ENCODE results near the gene ZFYVE1. TPM values are rescaled to one million over a fixed set of nuclear protein-coding genes. Genes with fewer than 3 reads are reported as not detected.
A peak's percentile ranks its signal among the peaks of the same experiment; 100 is the strongest.
"Not testable (repeated sequence)": the region's sequence is repeated elsewhere in the genome, so short reads cannot be mapped to it uniquely, and the experiment has no call there.

Gene ZFYVE1
- total RNA-seq, 2 donors from 2014 or later, result 6.5 to 16.8 TPM

DNA sequence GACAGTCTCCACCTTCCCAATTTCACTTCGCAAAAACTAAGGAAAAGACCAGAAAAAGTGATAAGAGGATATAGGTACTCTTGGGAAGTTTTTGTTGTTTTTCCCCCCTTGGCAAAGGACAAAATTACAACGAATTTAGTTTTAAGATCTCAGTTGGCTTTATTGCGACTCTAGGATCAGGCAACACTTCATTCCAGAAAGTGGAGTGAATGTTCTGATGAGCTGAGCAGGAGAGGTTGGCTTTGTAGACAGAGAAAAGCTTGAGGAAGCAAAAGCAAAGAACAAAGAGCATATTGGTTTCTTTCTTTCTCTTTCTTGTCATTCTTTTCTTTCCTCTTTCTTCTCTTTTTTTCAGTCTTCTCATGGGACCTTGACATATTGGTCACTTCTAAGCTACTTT lies 640 bp upstream of the ZFYVE1 start:
- no peak for DNase-seq
- WGBS, 2 donors, result 32 to 37% methylated on average over 3 of the region's 3 CpGs
- Histone ChIP-seq H3K27me3 (no peaks in the 10 kb centered on the region), H3K27ac (no peak overlapping the region), H3K4me1 (peaks cover 18% of the 10 kb centered on the region), H3K9me3 (no peaks in the 10 kb centered on the region), H3K36me3 (replicated peaks in 1 of 2; ENCODE audit: insufficient read depth in 1 of 2, low read depth in 2 of 2) (no peaks in the 10 kb centered on the region), H3K4me3 (peak overlapping the region in 1 of 2 donors; percentile 94)
- no peak for TF ChIP-seq POLR2A (IDR thresholded peaks at IDR 0.05)
- TF ChIP-seq, protein P1, sequence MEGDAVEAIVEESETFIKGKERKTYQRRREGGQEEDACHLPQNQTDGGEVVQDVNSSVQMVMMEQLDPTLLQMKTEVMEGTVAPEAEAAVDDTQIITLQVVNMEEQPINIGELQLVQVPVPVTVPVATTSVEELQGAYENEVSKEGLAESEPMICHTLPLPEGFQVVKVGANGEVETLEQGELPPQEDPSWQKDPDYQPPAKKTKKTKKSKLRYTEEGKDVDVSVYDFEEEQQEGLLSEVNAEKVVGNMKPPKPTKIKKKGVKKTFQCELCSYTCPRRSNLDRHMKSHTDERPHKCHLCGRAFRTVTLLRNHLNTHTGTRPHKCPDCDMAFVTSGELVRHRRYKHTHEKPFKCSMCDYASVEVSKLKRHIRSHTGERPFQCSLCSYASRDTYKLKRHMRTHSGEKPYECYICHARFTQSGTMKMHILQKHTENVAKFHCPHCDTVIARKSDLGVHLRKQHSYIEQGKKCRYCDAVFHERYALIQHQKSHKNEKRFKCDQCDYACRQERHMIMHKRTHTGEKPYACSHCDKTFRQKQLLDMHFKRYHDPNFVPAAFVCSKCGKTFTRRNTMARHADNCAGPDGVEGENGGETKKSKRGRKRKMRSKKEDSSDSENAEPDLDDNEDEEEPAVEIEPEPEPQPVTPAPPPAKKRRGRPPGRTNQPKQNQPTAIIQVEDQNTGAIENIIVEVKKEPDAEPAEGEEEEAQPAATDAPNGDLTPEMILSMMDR (IDR thresholded peaks at IDR 0.05), result no peak
- intact Hi-C loops (cut with DNase I), result no loop called here
- no peak for ATAC-seq

DNA sequence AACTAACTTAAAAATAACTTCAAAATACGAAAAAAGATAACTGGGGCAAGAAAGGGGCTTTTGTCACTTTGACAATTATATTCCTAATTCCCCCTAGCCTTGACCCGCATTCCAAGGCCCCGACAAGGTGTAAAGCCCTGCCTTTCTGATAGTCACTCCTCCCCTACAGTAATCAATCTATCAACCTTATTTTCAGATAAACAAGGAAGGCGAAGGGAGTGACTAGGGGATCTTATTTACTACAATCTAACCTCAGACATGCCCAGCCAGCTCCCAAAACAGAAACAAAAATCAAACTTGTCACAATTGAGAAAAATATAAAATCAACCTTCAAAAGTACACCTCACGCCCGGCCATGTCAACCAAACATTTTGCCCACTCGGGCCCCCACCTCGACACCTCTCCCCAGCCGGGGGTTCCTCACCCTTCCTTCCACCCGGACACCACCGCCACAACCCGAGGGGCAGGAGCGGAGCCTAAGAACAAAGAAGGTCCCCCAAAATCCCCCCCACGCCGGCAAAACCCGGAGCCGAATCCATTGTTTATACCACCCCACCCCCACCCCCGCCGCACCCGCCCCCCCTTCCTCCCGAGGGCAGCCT lies 562 bp downstream of the ZFYVE1 start:
- TF ChIP-seq, protein P1 (IDR thresholded peaks at IDR 0.05), result no peak
- TF ChIP-seq POLR2A (IDR thresholded peaks at IDR 0.05), result no peak
- H3K36me3 ChIP-seq (replicated peaks in 1 of 2; ENCODE audit: insufficient read depth in 1 of 2, low read depth in 2 of 2), result peaks cover 0 to 2% of the 10 kb centered on the region in 2 donors
- H3K4me3 ChIP-seq, result peak overlapping the region; percentile 81 to 94
- H3K9me3 ChIP-seq, result no peaks in the 10 kb centered on the region
- H3K4me1 ChIP-seq, result peaks cover 27% of the 10 kb centered on the region
- DNase-seq (no peak), ATAC-seq (no peak)
- 1% methylated on average over 8 to 17 of the region's 21 CpGs for WGBS, 2 donors
- peak overlapping the region; percentile 70 to 91 (median 82) for H3K27ac ChIP-seq
- H3K27me3 ChIP-seq, result no peaks in the 10 kb centered on the region
- intact Hi-C loops (cut with DNase I), result no loop called here

DNA sequence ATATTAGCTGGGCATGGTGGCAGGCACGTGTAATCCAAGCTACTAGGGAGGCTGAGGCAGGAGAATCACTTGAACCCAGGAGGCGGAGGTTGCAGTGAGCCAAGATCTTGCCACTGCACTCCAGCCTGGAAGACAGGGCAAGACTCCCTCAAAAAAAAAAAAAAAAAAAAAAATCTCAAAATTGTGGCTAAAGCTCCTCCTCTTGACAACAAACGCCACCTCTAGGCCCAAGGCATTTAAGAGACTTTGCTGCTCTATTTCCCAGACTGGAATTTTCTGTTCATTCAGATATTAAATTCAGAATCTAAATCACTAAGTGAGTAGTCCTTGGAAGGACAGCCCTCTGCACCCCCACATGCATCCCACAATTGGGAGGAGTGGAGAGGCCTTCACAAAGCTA lies 1.4 kb downstream of the ZFYVE1 start:
- H3K27ac ChIP-seq, result no peak overlapping the region
- 85 to 88% methylated on average over 3 of the region's 3 CpGs for WGBS, 2 donors
- H3K4me3 ChIP-seq, result no peak overlapping the region
- H3K36me3 ChIP-seq (replicated peaks in 1 of 2; ENCODE audit: insufficient read depth in 1 of 2, low read depth in 2 of 2), result peaks cover 0 to 2% of the 10 kb centered on the region in 2 donors
- DNase-seq, result no peak
- H3K9me3 ChIP-seq, result no peaks in the 10 kb centered on the region
- H3K4me1 ChIP-seq, result peaks cover 27% of the 10 kb centered on the region
- ATAC-seq, result no peak
- H3K27me3 ChIP-seq, result no peaks in the 10 kb centered on the region
- TF ChIP-seq, protein P1 (IDR thresholded peaks at IDR 0.05), result no peak
- no peak for TF ChIP-seq POLR2A (IDR thresholded peaks at IDR 0.05)
- intact Hi-C loops (cut with DNase I), result no loop called here

DNA sequence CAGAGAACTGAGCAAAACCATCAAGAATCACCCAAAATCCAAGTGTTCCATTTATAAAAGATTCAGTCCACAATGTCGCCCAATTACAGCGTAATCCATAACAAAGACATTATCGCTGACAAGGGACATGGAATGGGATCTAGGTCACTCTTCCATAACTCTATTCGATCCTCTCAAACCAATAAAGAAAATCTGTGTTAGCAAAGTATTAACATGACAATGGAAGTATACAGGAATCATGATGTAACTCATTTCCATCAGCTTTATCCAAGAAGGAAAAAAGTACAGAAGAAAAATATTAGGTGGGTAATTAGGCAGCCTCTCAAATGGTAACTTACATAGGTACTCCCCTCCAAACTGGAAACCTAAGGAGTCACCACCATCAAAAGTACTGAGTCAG lies 4.9 kb downstream of the ZFYVE1 start:
- H3K36me3 ChIP-seq (replicated peaks in 1 of 2; ENCODE audit: insufficient read depth in 1 of 2, low read depth in 2 of 2), result peaks cover 0 to 2% of the 10 kb centered on the region in 2 donors
- 89 to 99% methylated on average over 4 of the region's 4 CpGs for WGBS, 2 donors
- peaks cover 27% of the 10 kb centered on the region for H3K4me1 ChIP-seq
- no peak overlapping the region for H3K27ac ChIP-seq
- no peak for TF ChIP-seq POLR2A (IDR thresholded peaks at IDR 0.05)
- TF ChIP-seq, protein P1 (IDR thresholded peaks at IDR 0.05), result no peak
- intact Hi-C loops (cut with DNase I), result no loop called here
- no peaks in the 10 kb centered on the region for H3K9me3 ChIP-seq
- DNase-seq (no peak), ATAC-seq (no peak)
- no peaks in the 10 kb centered on the region for H3K27me3 ChIP-seq
- no peak overlapping the region for H3K4me3 ChIP-seq

DNA sequence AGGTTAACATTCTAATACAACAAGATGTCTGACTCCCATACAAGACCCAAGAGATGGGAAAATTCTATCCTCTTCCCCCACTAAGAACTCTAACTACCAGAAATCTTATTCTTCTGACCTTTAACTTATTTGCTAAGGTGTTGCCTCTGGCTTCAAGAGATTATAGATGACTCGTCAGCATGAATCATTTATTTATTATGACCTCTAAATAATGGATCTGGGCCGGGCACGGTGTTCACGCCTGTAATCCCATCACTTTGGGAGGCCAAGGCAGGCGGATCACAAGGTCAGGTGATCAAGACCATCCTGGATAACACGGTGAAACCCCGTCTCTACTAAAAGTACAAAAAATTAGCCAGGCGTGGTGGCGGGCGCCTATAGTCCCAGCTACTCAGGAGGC lies 10.9 kb downstream of the ZFYVE1 start:
- H3K27me3 ChIP-seq; DNase-seq; H3K9me3 ChIP-seq; intact Hi-C loops (cut with DNase I); H3K36me3 ChIP-seq (replicated peaks in 1 of 2; ENCODE audit: insufficient read depth in 1 of 2, low read depth in 2 of 2); H3K4me3 ChIP-seq; ATAC-seq; H3K4me1 ChIP-seq; H3K27ac ChIP-seq: not testable (repeated sequence)
- WGBS, 2 donors, result 88 to 94% methylated on average over 10 of the region's 10 CpGs

DNA sequence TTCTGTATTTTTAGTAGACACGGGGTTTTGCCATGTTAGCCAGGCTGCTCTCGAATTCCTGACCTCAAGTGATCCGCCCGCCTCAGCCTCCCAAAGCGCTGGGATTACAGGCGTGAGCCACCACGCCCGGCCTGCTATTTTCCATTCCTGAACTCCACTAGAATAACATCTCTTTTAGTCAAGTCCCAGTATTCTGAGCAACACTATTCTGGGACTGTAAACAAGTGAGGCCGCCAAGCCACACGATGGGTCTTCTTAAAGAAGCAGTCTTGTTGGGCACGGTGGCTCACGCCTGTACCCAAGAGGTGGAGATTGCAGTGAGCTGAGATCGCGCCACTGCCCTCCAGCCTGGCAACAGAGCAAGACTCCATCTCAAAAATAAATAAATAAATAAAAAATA lies 11.4 kb downstream of the ZFYVE1 start:
- 94 to 98% methylated on average over 14 of the region's 14 CpGs for WGBS, 2 donors
- intact Hi-C loops (cut with DNase I); H3K27ac ChIP-seq; H3K9me3 ChIP-seq; H3K4me3 ChIP-seq; H3K36me3 ChIP-seq (replicated peaks in 1 of 2; ENCODE audit: insufficient read depth in 1 of 2, low read depth in 2 of 2); H3K27me3 ChIP-seq; DNase-seq; ATAC-seq; H3K4me1 ChIP-seq: not testable (repeated sequence)
